GM11168 (cell line): ENCODE data around the gene PCGF5.

Experiments
- in situ Hi-C: fragments of 300-500 bp; cut with MboI; formaldehyde crosslinking; loops from one replicate; pipeline ENCODE4 v1.12.0; 2022; ENCODE audit warnings: low sequenced_read_pairs; ENCODE audit not compliant: unreplicated experiment

Gene PCGF5

DNA sequence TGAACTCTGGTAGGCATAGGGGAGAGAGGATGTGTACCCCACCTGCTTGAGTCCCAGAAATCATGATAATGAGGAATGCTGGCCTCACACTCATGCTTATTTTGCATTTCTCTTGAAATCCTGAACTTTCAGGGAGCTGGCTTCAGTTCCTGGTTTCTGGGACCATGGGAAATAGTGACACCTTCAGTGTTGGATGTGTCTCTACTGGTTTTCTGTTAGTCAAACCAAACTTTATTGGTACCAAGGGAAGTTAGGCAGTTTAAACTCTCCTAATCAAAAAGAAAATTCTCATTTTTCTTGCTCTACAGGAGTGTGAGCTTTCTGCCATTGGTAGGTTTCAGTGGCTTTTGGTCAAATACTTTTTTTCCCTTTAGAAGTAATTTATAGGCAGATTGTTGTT lies 11.8 kb upstream of the PCGF5 start:
- in situ Hi-C loops, result no loop called here

DNA sequence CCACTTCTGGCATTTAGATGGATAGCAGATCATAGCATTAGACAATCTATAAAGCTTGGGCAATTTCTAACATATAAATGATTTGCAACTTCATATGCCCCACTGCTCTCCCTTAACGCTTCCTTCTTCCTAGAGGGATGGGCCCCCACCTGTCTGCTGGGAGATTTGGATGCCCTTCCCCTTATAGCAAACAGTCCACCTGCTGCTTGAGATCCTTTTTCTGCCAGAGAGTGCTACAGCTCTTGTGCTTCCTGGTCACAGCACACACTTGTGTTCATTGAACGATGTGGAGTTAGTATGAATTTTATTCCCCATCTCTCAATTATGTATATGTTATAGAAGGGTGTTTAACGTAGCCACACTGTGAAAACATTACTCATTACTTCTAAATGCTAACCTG lies 10.4 kb upstream of the PCGF5 start:
- in situ Hi-C loops, result no loop called here

DNA sequence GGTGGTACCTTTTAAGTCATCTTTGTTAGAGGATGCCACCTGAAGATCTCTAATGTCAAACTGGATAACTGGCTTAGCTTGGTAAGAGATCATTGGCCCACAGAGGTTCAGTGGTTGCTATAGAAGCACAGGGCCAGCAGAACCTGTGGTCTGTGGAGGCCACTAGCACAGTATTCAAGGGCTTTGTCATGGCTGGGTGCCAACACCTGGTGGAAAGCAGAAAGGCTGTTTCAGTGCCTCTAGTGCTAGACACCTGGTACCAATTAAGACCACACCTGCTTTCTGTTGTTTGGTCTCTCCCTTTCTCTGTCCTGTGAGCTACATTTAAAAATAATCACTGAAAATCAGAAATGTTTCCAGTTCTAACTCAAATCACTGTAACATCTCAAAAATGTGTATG lies 10.0 kb upstream of the PCGF5 start:
- in situ Hi-C loops, result no loop called here

DNA sequence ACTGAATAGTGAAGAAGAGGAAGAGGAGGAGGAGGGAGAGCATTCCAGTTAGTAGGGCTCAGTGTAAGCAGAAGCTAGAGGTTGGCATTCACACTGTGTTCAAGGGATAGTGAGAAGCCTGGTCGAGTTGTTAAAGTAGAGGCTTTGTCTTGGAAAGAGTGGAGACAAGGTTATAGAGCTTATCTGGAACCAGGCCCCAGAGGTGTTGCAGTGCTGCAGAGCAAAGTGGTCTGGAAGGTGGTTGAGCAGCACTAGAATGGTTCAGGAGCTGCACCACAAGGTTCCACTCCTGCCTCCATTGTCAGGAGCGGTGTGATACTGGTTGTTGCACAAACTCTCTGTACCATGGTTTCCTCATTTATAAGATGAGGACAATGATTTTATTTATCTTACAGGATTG lies 8.8 kb upstream of the PCGF5 start:
- in situ Hi-C loops, result no loop called here

DNA sequence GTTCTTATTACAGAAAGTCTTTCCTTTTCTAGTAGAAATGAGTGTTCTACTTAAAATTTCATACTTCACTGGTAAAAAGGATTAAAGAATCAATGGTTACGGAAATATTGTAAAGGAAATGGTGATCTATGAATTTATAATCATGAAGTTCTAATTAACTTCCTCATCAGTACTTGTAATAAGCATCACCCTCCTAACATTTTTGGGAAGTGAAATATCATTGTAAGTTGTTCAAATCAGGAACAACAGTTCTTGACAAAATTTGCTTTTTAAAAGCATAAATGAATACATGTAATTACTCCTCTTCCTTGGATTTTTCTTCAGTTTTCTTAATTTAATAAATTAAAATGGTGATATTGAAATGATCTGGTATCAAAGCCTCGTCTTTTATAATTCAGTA lies 5.6 kb upstream of the PCGF5 start:
- in situ Hi-C loops, result no loop called here

DNA sequence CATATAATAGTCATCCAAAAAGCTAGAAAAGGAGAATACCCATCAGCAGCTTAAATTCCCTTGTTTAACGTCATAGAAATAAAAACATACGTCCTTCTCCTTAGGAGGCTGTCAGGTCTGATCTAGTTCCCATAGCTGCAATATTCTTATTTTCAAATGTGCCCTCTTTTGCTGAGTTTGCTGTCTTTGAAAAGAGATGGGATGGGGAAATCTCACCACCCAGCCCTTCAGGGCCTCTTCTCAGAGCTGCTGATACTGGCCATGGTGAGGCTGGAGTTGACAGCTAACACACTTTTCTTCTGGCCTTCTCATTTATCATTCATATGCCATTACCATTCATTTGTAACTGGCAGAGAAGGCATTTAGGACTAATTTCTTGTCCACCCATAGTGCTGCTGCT lies 5.1 kb upstream of the PCGF5 start:
- in situ Hi-C loops, result no loop called here

DNA sequence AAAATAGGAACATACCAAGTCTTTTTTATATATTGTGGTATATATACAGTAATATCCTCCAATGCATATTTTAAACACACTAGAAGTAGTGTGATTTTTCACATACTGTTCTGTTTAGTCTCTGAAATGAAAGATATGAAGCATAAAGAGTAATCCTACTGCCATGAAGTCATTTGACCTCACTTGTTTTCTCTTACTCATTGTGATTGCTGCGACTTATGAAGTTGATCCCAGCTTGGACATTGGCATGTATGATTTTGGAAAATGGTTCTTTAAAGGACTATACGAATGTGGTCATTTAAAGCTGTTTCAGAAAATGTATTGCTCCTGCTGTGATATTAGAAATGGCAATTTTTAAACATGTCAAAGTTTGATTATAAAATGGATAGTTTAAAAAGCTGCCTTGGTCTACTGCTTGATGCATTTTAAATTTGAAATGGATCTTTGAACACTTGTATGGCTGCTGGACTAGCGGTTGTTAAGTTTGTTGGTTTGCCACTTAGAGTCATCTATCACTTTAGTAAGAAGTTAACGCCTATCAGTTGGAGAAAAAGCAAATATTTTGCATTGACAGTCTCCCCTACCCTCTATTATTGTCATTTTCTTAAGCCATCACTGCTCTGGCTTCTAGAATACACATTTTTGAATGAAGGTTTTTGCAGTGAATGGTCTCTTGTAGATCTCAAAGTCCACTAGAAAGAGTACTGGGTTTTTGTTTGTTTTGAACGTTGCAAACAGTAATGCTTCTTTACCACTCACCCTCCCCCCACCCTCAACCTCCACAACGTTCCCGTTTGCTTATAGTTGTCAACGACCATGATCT lies 881 bp upstream of the PCGF5 start:
- in situ Hi-C loops, result no loop called here

DNA sequence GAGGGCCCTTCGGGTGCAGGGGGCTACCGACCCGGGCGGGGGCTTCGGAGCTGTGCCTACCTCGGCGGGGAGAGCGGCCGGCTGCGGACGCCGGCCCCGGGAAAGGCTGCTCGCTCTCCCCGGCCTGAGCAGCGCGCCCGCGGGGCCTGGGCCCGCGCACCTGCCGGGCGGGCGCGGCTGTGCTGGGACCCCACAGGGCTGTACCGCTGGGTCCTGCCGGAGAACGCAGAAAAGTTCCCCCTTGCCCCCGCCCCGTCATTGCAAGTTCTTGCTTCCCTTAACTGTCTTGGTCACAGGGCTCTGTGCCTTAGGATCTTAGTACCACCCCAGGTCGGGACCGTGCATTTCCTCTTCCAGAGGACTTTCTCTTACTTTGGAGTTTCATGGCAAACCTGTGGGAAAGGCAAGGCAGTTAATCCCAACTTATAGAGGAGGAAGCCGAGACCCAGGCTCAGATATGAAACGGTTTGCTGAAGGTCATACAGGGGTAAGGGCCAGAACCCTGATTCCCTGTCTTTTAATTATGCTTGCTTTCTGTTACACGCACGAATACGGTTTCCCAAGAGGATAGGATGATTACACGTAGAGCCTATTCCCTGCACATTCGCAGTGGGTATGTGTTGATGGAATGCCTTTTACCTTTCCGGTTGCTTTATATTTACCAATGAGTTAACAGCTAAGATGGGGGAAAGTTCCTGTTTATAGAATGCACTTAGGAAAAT lies 652 bp downstream of the PCGF5 start:
- in situ Hi-C loops, result no loop called here

DNA sequence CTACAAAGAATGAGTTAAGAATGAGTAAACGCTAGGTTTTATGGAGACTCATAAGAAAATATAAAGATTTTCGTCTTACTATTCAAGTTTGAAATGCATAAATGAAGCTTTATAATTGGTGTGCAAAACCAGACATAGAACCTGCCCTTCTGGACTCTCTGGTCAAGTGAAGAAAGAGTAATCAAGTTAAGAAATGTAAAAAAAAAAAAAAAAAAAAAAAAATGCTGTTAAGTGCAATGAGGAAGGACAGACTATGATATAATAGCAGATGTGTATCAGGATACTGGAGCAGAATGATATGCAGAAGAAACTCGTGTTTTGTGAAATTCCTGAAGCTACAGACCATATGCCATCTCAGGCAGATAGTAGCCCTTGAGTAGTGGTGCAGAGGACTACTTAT lies 5.6 kb downstream of the PCGF5 start:
- in situ Hi-C loops, result no loop called here

DNA sequence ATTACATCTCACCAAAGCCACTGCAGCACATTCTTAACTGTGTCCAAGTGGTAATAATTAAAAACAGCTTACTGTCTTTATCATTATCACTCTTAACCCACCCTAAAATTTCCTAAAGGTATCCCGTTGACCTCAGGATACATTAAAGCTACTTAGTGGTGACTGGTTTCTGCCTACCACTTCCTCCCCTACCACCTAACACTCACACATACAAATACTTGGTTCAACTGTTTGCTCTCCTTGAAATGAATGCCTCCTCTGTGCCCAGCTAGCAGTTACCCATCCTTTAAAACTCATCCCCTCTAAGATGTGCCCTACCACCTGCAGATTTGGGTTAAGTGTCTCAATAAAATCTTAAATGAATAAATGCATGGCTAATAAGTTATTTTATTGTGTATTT lies 7.1 kb downstream of the PCGF5 start:
- in situ Hi-C loops, result no loop called here

DNA sequence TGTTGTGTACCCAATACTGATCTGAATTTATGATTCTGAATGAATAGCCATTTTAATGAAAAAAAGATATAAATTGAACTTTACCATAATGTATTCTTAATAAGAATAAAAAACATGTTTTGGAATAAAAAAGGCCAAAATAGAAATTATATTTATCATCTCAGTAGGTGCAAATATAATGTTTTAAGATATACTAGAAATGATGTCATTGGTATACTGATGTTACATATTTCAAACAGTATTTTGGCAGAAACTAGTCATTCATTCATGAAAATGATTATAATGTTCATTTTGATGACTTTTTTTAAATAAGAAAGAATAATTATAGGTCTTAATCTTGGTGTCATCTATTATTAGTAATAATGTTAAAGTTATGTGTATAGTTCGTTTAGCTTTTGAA lies 9.2 kb downstream of the PCGF5 start:
- in situ Hi-C loops, result no loop called here

DNA sequence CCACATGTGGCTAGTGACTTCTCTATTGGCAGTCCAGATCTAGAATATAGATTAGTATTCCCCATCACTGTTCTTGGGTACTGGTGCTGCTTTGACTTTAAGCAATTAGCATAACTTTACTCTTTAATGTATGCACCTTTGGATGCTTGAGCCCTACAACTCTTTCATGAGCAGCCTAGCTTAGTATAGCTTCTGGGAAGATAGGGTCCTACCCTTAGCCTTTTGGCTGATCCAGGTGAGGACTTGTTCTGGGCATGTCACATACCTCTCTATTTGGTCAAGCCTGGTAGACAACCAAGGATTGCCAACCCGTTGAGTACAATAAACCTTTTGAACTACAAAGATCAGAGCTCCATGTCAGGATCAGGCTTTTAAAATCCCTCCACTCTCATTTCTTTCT lies 17.7 kb downstream of the PCGF5 start:
- in situ Hi-C loops, result no loop called here

DNA sequence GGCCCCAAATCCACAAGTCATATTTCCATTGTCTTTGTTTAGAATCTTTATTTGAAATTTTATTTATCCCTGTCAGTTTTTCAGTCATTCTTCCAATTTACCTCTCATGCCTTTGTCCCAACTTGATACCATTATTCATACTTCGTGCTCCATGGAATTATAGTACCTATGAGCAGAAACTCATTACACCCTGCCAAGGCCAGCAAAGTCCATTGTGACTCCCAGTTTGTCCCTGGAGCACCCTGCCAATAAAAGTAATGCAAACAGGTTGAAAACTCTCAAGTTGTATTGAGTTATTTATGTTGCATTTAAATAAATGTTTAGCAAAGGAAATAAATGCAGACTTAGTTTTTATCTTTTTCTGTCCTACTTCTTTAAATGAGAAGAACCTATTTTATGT lies 19.3 kb downstream of the PCGF5 start:
- in situ Hi-C loops, result no loop called here

DNA sequence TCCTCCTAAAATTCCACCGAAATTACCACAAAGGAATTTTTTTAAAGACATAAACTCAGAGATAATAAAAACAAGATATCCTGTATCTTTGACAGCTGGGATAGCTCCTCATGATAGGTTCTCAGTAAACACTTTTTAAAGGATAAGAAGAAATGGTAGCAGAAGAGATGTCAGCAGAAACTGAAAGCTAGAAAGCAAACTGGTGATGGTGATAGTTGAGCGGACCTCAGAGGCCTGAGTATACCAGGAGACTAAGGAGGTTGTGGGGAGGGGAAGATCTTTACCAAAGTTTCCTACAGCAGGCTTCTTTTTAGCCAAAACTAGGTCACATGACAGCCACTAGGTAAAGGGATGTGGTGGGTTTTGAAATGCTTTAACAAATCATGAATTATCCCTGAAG lies 22.5 kb downstream of the PCGF5 start:
- in situ Hi-C loops, result no loop called here

DNA sequence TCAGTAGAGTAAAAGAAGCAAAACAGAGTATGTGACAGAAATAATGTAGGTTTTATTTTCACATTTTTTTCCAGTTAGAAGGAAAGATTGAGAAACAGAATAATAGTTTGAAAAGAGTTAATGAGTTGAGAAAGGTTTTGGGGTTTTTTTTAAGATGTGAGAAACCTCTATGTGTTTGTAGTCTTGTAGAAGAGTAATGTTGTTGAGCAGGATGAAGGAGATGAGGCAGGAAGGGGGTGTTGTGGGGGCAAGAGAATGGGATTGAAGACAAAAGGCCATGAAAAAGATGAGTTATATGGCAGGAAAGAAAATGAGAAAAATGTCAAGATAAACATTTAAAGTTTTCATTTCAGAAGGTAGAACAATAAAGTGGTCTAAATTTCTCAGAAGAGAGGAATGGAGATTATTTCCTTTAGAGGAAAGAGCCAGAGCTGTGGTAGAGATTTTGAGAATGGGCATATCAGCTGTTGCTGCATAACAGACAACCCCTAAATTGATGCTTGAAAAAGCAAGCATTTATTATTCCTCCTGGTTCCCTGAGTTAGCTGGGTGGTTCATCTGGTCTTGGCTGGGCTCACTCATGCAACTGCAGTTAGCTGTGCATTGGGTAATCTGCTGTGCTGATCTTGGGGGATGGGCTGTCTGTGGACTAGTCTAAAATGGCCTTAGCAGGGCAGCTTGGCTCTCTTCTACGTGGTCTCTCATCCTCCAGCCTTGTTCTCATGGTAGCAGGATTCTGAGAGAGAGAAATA lies 27.1 kb downstream of the PCGF5 start:
- in situ Hi-C loops, result loop anchor here (5.0 kb wide), 1 partner anchor 240 kb away; no protein-coding TSS in a partner anchor

DNA sequence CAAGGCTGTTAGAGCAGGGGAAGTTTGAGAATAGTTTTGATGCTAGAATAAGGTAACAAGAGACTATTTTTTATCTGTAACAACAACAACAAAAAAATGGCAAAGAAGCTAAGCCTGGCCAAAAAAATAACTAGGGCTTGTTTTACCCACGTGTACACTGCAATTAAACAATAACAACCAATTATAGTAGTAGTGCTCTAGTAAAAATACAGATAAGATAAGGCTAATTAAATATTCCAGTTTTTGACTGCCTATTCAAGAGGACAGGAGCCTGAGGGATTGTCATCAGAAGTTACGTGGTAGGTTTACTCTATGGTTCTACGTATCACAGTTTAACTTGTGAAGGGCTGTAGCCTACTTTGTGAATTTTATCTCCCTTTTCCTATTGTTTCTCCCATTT lies 29.2 kb downstream of the PCGF5 start:
- in situ Hi-C loops, result loop anchor here (5.0 to 10.0 kb wide), 3 partner anchors 165 to 337 kb away; no protein-coding TSS in a partner anchor

DNA sequence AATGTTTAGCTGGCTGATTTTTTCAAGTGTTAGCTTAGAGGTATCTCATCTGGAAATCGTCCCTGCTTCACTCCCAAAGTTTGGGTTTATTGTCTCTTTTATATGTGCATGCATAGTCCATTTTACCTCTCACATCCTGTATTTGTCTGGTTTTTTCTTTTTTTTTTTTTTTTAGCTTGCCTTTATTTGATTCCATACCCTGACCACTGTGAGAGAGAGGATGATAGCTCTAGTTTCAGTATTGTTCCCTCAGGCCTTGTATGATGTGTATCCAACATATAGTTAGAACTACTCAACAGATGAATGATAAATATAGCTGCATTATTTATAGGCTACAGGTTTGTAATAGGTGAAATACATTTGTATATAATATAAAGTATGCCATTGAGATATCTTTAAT lies 29.9 kb downstream of the PCGF5 start:
- in situ Hi-C loops, result loop anchor here (5.0 to 10.0 kb wide), 2 partner anchors 166 to 338 kb away; no protein-coding TSS in a partner anchor

DNA sequence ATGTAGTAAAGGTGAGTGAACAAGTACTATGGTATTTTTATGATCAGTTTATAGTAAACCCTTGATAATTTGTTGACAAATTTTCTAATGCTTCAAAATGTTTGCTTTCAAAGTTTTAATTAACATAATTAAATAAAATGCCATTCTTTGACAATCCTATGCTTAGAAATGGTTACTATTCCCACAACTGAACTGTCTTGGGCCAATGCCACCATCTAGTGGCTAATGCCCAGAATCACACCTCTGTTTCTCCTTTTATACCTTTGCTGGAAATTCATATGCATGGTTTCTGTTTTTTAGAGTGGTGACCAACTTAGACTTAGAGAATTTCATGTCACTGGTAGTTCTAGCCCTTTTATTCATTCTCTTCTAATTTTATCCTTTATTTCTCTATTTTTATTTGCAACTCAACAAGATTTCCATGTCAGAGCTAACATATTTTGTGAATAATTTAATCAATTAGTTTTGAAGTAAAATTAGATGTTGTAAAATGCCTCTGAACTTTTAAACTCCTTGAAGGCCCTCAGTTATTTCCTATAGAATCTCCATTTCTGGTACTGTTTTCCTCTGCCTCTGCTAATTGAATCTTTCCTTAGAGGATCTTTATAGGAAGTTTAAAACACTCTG lies 31.1 kb downstream of the PCGF5 start:
- in situ Hi-C loops, result loop anchor here (5.0 to 10.0 kb wide), 2 partner anchors 167 to 339 kb away; no protein-coding TSS in a partner anchor

DNA sequence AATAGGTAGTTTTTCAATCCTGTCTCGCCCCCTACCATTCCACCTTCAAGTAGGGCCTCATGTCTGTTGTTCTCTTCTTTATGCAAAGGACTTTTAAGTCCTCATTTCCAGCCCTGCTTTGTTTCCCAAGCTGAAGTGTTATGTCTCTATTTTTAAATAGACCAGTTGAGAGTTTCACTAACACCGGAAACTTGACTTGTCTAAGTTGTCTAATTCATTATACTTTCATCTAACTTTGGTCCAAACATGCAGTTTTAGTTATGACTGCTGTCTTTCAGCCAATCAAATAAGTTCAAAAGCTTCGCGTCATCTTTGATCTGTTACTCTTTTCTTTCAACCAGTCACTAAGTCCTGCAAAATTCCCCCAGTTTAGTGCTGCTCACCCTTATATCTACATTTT lies 32.8 kb downstream of the PCGF5 start:
- in situ Hi-C loops, result loop anchor here (5.0 to 10.0 kb wide), 2 partner anchors 168 to 341 kb away; no protein-coding TSS in a partner anchor

DNA sequence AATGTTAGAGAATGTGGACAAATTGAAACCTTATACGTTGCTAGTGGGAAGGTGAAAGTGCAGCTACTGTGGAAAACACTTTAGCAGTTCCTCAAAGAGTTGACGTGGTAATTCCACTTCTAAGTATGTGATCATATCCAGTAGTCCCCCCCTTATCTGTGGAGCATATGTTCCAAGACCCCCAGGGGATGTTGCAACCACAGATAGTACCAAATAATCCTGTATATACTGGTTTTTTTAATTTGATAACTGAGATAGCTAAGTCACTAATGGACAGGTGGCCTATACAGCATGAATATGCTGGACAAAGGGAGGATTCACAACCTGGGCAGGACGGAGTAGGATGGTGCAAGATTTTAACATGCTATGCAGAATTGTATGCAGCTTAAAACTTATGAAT lies 36.8 kb downstream of the PCGF5 start:
- in situ Hi-C loops, result loop anchor here (10.0 kb wide), 1 partner anchor 173 kb away; no protein-coding TSS in a partner anchor
